ENCODE data around the gene PRPF6.

The PRPF6 gene

DNA sequence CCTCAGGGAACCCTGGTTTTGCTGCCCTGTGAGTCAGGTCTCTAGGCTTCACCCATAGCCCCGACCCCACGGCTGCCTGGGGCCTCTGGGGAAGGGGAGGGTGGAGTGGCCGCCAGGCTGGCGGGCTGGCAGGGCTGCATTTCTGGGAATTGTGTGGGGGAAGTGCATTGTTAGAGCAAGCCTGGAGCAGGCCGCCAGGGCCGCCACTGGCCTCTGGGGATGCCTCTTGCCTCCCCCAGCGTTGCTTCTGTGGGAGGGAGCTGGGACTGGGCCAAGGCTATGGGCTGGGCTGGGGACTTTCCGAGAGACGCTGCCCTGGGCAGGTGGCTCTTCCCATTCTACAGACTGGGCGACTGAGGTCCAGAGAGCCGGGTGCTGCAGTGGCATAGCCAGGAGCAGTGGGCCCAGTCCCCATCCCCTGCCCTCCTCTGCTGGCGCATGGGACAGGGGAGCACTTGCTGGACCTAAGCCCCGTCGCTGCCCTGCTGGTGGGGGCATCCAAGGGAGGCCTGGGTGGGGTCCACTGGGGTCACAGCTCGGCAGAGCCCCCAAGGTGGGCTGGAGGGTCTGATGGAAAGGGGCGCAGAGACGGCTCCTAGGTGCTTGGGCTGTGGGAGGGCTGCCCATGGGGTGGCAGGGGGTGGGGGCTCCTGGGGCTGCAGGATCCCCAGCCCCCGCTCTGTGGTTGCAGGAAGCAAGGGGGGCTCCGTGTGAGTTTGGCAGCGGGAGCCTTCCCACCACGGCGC lies 75.1 kb downstream of the PRPF6 start:
- ATAC-seq = 0 out of 3 replicates have a peak, but pooled peaks have one; percentile 3
- no peak for TF ChIP-seq PPARA (CRISPR knock-in tag; IDR thresholded peaks at IDR 0.05; ENCODE audit: borderline replicate concordance)
- TF ChIP-seq, protein P1, sequence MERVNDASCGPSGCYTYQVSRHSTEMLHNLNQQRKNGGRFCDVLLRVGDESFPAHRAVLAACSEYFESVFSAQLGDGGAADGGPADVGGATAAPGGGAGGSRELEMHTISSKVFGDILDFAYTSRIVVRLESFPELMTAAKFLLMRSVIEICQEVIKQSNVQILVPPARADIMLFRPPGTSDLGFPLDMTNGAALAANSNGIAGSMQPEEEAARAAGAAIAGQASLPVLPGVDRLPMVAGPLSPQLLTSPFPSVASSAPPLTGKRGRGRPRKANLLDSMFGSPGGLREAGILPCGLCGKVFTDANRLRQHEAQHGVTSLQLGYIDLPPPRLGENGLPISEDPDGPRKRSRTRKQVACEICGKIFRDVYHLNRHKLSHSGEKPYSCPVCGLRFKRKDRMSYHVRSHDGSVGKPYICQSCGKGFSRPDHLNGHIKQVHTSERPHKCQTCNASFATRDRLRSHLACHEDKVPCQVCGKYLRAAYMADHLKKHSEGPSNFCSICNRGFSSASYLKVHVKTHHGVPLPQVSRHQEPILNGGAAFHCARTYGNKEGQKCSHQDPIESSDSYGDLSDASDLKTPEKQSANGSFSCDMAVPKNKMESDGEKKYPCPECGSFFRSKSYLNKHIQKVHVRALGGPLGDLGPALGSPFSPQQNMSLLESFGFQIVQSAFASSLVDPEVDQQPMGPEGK (CRISPR knock-in tag; IDR thresholded peaks at IDR 0.05; ENCODE audit: borderline replicate concordance) = peak; percentile 81; the same call in 1 of the 2 replicates

DNA sequence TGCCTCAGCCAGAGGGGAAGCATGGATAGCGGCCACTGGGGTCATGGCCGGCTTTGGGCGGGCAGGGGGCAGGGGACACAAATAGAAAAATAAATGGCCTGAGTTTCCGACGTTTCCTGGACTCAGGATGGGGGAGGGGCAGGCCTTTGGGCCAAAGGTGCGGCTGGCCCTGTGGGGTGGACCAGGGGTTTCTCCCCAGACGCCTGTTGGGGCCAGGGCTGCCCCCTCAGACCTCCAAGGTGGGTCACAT lies 75.6 kb downstream of the PRPF6 start:
- no peak for ATAC-seq
- TF ChIP-seq ESRRG (CRISPR knock-in tag; IDR thresholded peaks at IDR 0.05) = no peak

DNA sequence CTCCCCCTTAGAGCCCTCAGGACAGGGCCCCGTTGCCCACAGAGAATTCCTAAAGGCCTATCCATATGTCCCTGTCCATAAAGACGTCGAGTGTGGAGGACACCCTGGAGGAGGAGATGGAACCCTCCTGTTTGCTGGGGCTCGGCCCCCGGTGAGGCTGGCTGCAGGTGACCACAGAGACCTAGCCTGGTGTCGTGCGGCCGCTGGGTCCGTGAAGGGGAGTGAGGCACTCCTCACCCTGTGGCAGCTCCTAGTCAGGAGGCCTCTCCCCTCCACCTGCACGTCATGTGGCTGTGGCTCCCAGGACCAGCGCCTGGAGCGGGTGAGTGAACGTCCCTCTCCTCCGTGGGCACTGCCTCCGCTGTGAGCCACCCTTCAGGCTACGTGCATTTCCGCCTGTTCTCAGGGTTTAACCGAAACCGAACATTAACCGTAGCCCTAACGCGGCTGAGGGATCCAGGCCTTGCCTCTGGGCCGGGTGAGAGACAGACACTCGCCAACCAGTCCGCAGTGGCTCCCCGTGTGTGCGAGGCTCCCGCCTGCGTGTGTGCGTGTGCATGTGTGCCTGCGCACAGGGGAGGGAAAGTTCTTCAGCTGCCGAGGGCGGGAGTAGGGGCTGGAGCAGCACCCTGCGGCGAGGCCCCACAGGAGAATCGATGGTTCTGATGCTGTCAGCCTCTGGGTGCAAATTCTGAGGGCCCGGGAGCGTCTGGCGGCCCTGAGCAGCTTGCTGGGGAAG lies 76.1 kb downstream of the PRPF6 start:
- no peak for ATAC-seq
- TF ChIP-seq BACH2 (CRISPR knock-in tag; IDR thresholded peaks at IDR 0.05; ENCODE audit: borderline replicate concordance) (no peak), ZC3H10 (CRISPR knock-in tag; IDR thresholded peaks at IDR 0.05) (no peak), TOX (CRISPR knock-in tag; IDR thresholded peaks at IDR 0.05; ENCODE audit: borderline replicate concordance) (no peak), ISL1 (CRISPR knock-in tag; IDR thresholded peaks at IDR 0.05) (no peak), ZFP3 (CRISPR knock-in tag; IDR thresholded peaks at IDR 0.05) (no peak), ZFP30 (CRISPR knock-in tag; IDR thresholded peaks at IDR 0.05) (no peak), GLIS3 (CRISPR knock-in tag; IDR thresholded peaks at IDR 0.05) (no peak), OSR1 (CRISPR knock-in tag; IDR thresholded peaks at IDR 0.05) (no peak), ARNTL (CRISPR knock-in tag; IDR thresholded peaks at IDR 0.05; ENCODE audit: borderline replicate concordance, low read depth) (no peak), ZNF70 (CRISPR knock-in tag; IDR thresholded peaks at IDR 0.05) (no peak), SNAI2 (CRISPR knock-in tag; IDR thresholded peaks at IDR 0.05) (no peak), ESRRG (CRISPR knock-in tag; IDR thresholded peaks at IDR 0.05) (no peak), PPARA (CRISPR knock-in tag; IDR thresholded peaks at IDR 0.05; ENCODE audit: borderline replicate concordance) (no peak), TCF4 (CRISPR knock-in tag; IDR thresholded peaks at IDR 0.05; ENCODE audit: borderline replicate concordance) (no peak), CSDC2 (CRISPR knock-in tag; IDR thresholded peaks at IDR 0.05) (no peak), RARB (CRISPR knock-in tag; IDR thresholded peaks at IDR 0.05) (no peak)
- TF ChIP-seq, protein P1 (CRISPR knock-in tag; IDR thresholded peaks at IDR 0.05; ENCODE audit: borderline replicate concordance) = no peak
- TF ChIP-seq, protein P2, sequence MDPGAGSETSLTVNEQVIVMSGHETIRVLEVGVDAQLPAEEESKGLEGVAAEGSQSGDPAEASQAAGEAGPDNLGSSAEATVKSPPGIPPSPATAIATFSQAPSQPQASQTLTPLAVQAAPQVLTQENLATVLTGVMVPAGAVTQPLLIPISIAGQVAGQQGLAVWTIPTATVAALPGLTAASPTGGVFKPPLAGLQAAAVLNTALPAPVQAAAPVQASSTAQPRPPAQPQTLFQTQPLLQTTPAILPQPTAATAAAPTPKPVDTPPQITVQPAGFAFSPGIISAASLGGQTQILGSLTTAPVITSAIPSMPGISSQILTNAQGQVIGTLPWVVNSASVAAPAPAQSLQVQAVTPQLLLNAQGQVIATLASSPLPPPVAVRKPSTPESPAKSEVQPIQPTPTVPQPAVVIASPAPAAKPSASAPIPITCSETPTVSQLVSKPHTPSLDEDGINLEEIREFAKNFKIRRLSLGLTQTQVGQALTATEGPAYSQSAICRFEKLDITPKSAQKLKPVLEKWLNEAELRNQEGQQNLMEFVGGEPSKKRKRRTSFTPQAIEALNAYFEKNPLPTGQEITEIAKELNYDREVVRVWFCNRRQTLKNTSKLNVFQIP (CRISPR knock-in tag; IDR thresholded peaks at IDR 0.05; ENCODE audit: borderline replicate concordance, low read depth) = no peak
- TF ChIP-seq, protein P3, sequence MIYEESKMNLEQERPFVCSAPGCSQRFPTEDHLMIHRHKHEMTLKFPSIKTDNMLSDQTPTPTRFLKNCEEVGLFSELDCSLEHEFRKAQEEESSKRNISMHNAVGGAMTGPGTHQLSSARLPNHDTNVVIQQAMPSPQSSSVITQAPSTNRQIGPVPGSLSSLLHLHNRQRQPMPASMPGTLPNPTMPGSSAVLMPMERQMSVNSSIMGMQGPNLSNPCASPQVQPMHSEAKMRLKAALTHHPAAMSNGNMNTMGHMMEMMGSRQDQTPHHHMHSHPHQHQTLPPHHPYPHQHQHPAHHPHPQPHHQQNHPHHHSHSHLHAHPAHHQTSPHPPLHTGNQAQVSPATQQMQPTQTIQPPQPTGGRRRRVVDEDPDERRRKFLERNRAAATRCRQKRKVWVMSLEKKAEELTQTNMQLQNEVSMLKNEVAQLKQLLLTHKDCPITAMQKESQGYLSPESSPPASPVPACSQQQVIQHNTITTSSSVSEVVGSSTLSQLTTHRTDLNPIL (CRISPR knock-in tag; IDR thresholded peaks at IDR 0.05; ENCODE audit: low read depth) = no peak

DNA sequence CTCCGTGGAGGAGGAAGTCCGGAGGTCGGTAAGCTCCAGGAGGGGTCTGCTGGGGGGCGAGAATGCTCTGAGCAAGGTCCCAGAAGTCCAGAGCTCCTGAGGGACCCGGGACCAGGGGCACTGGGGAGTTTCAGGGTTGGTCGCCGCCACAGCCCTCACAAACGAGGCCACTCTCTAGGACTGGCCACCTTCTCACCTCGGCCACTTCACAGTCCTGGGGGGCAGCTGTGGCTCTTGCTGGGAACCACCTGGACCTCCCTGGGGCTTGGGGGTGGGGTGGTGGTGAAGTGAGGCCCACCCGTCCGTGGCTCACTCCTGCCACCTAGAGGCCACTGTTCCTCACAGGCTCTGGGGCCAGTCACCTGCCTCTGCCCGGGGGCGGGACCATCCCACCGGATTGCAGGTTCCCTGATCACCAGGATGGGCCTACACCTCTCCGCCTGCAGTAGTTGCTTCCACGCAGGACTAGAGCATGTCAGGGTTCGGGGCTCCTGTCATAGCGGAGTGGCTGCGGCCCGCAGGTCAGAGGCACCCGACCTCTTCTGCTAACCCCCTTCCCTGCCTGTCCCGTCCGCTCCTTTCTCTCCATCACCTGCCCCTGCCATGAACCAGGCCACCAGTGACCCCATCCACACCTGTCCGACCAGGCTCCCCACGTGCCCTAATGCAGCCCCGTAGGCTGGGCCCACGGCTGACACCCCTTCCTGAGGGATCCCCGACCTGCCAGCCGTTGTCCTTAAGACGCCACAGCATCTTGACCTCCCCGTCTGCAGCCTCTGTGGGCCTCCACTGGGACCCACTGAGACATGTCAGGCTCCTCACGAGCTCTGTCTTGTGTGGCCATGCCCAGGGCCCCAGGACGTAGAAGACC lies 76.9 kb downstream of the PRPF6 start:
- ATAC-seq = peak; percentile 83
- TF ChIP-seq TOX (CRISPR knock-in tag; IDR thresholded peaks at IDR 0.05; ENCODE audit: borderline replicate concordance) (no peak), SNAI2 (CRISPR knock-in tag; IDR thresholded peaks at IDR 0.05) (no peak), ARNTL (CRISPR knock-in tag; IDR thresholded peaks at IDR 0.05; ENCODE audit: borderline replicate concordance, low read depth) (no peak), RARB (CRISPR knock-in tag; IDR thresholded peaks at IDR 0.05) (no peak), OSR1 (CRISPR knock-in tag; IDR thresholded peaks at IDR 0.05) (no peak), PPARA (CRISPR knock-in tag; IDR thresholded peaks at IDR 0.05; ENCODE audit: borderline replicate concordance) (no peak), CSDC2 (CRISPR knock-in tag; IDR thresholded peaks at IDR 0.05) (no peak), ZNF70 (CRISPR knock-in tag; IDR thresholded peaks at IDR 0.05) (no peak)
- TF ChIP-seq, protein P1 (CRISPR knock-in tag; IDR thresholded peaks at IDR 0.05; ENCODE audit: borderline replicate concordance) = no peak
- TF ChIP-seq, protein P4, sequence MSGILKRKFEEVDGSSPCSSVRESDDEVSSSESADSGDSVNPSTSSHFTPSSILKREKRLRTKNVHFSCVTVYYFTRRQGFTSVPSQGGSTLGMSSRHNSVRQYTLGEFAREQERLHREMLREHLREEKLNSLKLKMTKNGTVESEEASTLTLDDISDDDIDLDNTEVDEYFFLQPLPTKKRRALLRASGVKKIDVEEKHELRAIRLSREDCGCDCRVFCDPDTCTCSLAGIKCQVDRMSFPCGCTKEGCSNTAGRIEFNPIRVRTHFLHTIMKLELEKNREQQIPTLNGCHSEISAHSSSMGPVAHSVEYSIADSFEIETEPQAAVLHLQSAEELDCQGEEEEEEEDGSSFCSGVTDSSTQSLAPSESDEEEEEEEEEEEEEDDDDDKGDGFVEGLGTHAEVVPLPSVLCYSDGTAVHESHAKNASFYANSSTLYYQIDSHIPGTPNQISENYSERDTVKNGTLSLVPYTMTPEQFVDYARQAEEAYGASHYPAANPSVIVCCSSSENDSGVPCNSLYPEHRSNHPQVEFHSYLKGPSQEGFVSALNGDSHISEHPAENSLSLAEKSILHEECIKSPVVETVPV (CRISPR knock-in tag; IDR thresholded peaks at IDR 0.05) = no peak
- TF ChIP-seq, protein P2 (CRISPR knock-in tag; IDR thresholded peaks at IDR 0.05; ENCODE audit: borderline replicate concordance, low read depth) = no peak

Measured in SK-N-SH treated with all-trans-retinoic acid at 6 μM for 48 hours (cell line).